NCI-H1417 treated with DMSO at 0.1 percent for 48 hours (cell line): ENCODE data around the gene PIGW.

Source experiments
- DNase-seq: peaks from one replicate; lab custom pipeline; 2025; lab: John Stamatoyannopoulos, UW

Gene PIGW

DNA sequence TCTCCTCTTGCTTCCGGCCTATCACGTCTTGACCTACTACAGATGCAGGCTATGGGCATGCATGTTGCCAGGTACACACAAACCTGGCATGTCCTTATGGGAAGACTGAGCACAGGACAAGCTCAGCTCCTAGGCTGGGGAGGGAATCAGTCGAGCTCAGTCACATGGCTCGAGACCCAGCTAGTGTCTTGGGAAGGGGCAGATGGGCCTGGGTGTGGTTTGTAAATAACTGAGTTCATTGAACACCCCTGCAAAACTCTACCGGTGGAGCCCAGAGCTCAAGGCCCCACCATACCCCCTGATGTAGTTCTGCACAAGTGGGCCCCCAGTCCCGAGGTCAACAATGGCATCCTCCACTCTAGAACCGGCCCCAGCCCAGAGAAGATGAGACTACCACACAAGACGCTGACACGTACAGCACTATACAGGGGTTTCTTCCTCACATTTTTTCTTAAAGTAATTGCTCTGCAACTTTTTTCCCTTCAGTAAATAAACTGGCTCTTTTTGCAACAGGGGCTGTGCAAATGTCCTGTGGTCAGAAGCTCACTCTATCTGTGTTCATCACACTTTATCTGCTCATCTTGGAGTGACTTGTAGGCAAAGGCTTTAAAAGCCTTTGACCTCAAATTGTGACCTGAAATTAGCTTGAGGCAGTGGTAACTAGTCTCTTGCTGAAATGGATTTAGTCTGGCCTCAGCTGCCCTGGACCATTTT lies 25.4 kb upstream of the PIGW start:
- no peak for DNase-seq

DNA sequence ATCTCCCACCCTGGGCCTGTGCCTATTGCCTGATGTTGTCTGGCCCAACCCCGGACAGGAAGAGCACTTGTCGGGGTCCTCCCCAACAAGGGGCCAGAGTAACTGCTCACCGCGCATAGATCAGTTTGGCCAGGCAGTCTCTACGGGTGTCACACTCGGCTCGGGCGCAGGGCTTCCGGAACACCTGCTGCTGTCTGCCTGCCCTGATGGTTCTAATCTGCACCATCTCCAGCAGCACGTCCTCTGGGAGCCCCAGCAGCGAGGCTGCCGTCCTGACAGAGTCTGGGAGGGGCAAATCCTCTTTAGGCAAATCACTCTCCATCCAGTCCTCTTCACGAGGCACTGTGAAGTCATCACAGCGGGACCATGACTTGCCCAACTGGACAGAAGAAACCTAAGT lies 24.2 kb upstream of the PIGW start:
- DNase-seq: no peak

GRCh38 chr17:36511216-36511615 lies 23.6 kb upstream of the PIGW start:
- DNase-seq: no peak

GRCh38 chr17:36512641-36513040 lies 22.1 kb upstream of the PIGW start:
- DNase-seq: no peak

GRCh38 chr17:36514856-36515255 lies 19.9 kb upstream of the PIGW start:
- no peak for DNase-seq

GRCh38 chr17:36515837-36516236 lies 18.9 kb upstream of the PIGW start:
- DNase-seq: no peak

- no peak for DNase-seq
These were observed 11.7 kb upstream of the PIGW start for GRCh38 chr17:36523113-36523512.

DNA sequence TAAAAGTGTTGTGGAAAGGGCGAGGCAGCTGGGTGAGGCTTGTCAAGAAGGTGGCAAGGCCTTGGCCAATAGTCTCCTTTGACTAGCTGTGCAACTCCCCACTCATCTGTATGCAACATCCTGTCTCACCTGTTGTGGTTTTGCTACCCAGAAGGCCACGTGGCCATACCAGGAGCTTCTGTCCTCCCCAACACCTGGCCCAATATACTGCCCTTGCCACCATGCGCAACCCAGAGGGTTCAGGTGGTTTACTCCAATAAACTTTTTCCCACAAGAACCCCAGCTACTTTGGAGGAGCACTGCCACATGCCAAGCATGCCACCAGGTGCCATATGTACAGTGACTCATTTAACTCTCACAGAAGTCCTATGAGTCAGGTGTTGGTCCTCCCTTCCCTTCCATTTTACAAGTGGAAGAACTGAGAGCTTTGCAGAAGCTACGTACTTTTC lies 10.3 kb upstream of the PIGW start:
- no peak for DNase-seq

DNA sequence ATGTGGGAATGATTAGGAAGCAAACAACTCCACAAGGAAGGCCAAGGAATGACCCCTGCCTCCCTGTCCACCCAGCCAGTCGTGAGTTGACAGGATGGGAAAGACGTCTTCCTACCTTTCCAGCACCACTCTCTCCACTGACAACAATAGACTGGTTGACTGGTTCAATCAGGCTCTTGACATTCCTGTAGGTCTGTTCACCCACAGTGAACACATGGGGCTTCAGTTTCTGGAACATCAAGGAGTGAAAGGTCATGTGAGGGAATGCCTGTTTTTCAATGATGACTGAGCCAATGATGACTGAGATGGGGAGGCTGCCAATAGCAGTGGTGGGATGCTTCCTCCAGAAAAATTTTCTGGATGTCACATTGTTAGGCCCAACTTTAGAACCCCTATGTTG lies 9.7 kb upstream of the PIGW start:
- DNase-seq: no peak

DNA sequence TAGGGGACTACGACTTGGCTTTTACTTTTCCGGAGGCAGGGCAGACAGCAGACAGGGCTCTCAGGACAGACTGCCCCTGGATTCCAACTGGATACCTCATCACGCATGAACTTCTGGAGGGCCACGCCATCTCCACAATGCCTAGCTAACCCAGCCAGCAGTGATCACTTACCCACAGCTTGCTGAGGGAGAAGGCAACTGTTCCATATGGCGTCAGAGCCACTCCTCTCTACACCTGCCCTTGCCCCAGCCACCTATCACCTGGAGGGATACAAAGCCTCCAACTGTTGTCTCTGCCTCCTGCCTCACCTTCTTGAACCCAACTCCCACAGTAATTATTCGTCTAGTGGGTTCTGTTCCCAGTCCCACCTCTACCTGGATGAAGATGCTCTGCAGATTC lies 8.9 kb upstream of the PIGW start:
- no peak for DNase-seq

DNA sequence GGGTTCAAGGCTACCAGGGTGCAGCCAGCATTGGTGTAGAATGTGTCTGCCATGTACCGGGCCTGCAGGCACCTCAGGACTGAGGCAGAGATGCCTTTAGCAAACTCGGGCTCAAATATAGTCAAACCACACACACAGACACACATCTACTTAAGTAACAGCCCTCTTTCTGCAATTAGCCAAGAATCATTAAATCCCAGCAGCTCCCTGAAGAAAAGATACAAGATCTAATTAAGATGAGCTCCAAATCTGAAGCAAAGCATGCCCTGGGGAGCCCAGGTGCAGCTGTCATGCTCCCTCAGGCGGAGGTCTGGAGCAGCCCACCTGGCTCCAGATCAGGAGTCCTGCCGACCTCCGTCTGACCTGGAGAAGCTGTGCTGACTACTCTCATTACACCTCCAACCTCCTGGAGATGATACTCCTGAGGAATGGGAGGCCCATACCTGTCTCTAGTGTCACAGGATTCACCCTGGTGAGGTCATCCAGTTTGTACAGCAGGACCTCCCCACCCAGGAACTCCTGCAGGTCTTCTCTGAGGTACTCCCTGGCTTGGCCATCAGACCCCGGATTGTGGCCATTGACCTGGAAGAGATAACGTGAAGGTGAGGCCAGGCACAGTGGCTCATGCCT lies 7.1 kb upstream of the PIGW start:
- no peak for DNase-seq

DNA sequence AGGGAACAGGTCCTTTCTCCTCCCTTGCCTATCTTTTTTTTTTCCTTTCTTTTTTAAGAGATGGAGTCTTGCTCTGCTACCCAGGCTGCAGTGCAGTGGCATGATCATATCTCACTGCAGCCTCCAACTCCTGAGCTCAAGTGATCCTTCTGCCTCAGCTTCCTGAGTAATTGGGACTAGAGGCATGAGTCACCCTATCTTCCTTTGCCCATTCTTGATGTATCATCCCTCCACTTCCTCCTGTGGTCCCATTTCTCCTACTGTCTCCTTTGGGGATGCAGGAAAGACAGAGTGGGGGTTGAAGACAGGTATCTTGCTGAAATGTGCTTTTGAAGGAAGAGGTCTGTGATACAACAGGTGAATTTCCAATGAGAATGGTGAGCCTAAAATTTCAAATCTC lies 5.7 kb upstream of the PIGW start:
- DNase-seq: no peak

DNA sequence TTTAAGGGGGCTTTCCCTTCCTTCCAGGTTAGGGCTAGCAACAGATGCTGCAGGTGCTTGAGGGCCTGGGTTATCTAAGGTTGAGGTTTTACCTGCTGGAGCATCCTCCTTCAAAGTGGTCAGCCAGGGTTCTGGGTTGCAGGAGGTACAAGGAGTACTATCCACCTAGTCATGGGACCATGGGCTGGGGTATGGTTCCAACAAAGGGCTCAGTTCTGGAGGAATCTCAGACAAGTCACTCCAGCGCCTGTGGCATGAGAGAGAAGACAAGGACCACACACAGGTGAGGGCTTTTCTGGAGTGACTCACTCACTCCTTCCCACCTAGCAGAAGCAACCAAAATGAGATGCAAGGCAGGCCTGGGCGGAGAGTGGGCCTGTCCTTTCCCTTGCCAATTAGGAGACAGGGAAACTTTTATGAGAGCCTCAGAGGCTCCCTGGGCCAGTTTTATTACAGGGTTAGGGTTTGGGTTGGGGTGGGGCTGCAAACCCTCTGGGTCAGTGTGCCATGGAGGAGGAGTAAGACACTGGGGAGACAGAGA lies 2.3 kb upstream of the PIGW start:
- no peak for DNase-seq

DNA sequence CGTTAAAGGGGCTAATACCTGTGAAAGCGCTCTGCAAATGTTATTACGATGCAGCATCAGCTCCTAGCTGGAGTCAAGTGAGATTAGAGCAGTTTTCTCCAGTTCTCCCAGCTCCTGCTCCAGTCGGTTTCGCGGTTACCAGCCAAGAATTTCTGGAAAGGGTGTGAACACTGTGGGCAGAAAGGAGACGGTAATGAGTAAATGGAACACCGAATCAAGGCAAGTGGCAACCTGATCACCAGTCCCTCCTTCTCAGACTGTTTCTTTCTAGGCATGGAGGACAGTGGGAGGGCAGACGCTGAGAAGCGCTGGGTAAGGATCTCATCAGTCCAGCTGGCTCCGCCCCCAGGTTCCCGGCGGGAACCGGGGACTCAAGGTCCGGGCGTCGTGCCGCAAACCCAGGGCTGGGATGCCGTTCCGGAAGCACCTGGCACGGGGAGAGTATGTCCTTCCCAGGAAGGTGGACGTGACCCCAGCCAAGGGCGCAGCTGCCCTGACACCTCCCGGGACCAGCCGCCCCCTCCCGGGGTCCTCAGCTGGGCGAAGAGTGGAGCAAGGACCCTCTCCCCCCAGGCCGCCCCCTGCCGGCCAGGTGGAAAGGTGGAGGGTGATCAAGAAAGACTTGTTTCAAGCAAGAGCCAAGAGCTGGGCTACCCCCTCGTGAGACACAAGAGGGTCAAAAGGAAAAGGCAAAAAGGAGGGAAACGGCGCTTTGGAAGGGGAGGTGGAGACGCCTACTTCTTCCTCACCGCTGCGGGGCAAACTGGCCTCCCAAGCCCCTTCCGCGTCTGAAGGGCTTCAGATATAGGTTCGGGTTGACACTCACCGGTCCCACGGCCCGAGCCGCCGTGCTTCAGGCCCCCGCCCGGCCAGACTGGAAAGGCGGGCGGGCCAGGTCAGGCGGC lies 600 bp upstream of the PIGW start:
- DNase-seq: no peak

DNA sequence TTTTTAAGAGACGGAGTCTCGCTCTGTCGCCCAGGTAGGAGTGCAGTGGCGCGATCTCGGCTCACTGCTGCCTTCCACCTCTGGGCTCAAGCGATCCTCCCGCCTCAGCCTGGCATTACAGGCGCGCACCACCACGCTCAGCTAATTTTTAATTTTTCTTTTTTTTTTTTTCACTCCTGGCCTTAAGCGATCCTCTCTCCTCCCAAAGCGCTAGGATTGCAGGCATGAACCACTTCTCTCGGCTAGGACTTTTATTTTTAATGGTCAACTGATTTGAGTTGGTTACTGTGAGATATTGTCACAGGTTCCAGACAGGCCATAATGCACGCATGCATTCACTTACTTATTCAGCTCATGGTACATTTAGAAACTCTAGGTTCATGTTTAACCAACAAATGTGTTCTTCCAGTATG lies 888 bp downstream of the PIGW start:
- DNase-seq: no peak

DNA sequence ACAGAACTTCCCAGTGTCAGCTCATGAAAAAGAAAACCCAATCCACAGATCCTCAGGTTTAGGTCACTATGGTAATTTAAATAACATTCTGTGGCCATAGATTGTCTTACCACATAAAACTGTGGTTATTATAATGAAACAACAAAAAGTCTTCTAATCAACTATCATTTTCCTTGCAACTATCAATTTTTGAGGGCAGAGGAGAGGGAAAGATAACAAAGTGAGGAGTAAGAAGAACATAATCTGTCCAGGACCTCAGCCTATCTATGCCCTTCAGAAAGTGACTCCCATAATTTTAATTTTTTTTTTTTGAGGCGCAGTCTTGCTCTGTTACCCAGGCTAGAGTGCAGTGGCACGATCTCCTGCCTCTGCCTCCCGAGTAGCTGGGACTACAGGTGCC lies 5.9 kb downstream of the PIGW start:
- DNase-seq: no peak

- no peak for DNase-seq
These were observed 8.0 kb downstream of the PIGW start for GRCh38 chr17:36542755-36543154.

GRCh38 chr17:36544044-36544306 lies 9.2 kb downstream of the PIGW start:
- no peak for DNase-seq

DNA sequence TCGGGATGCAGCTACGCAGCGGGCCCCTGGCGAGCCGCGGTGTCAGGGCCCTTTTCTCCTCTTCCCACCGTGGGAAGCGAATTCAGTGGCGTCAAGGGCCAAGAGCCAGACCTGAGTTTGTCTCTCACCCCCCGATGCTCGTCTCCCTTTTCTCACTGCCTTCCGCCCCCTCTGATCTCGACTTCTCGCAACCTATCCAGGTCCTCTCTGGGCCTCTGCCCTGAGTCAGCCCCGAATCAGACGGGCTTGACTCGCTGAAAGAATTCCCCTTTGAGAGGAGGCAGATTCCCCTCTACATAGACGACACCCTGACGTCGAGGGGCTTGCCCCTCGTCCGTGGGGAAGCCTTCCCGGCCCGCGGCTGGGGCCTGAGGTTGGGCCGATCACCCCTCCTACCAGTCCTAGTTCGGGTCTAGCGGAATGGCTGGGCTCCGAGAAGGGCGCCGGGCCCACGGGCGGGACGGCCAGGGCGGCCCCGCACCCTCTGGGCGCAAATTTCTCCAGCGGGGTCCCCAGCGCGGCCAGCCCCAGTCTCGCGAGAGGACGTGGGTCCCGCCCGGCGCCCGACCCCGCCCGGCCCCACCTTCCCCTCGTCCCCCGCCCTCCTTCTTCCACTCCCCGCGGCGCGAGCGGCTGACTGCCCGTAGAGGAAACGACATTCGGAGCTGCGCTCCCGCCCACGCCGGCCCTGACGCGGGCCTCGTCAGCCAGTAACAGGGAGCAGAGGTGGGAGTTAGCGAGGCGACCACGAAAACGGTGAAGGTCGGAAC lies 9.7 kb downstream of the PIGW start, which contains the start of gene GGNBP2:
Gene GGNBP2, plus strand, starts transcription at position 613 of the 770 bp plus-strand sequence. CDS start 806 bp downstream, outside the sequence.
- peak; percentile 39 for DNase-seq

DNA sequence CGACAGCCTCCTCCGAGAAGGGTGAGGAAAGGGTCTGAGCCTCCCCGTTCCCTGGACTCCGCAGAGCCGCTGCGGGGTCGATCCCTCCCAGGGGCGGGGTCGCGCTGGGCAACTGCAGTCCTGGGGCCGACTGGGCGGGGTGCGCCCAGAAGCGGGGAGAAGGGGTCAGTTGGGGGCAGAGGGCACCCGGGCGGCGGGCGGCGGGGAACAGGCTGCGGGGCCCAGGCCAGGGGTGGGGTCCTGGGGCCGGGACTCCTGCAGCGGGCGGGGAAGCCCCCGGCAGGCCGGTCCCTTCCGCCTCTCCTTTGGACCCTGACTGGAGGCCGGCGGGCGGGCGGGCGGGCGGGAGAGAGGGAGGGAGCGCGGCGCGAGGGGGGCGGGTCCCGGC lies 10.3 kb downstream of the PIGW start:
- DNase-seq: no peak

DNA sequence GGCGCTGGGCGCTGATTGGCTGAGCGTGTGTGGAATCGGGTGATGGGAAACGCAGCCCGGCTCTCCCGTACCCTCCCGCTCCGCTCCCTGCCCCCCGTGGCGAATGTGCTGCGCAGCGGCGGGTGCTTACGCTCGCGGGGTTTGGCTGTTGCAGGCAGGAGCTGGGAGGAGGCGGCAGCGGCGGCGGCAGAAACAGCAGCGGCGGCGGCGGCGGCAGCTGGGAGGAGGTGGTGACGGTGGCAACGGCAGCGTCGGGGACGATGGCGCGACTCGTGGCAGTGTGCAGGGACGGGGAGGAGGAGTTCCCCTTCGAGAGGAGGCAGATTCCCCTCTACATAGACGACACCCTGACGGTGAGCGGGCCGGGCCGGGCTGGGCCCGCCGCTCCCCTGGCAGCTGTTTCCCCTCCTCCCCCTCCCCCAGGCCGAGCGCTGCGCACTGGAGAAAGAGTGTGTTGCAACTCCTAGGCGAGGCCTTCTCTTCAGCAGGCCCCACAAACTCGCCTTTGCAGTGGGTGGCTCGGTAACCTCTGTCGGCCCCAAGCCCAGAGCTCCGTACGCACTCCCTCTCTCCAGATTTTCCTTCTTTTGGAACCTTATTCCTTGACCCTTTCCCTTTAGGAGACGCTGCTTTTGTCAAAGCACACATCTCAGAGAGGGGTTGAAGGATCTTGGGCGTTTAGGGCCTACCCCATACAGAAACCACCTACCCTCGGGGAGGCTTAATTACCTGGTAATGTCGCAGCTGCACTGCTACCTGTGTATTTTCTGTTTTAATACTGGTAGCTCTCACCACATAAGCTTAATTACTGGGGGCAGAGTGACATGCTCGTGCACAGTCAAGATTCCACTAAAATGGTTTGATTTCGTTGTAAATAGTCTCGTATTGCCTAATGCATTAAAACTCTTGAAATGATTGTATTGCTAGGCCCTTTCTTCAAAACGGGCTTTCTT lies 11.0 kb downstream of the PIGW start:
- peak; percentile 80 for DNase-seq
